NT2/D1 (cell line): Measurements from ENCODE around the gene USF1.
"Not testable (repeated sequence)": the region's sequence is repeated elsewhere in the genome, so short reads cannot be mapped to it uniquely, and the experiment has no call there.

Experiments used
- DNase-seq: peaks from one replicate; pipeline ENCODE4 v3.0.0-alpha.2; 2011; ENCODE audit warnings: low read depth, low spot score
- H3K27me3 ChIP-seq: 2 replicates; pipeline ENCODE4 v1.6.0; 2011; ENCODE audit warnings: mild to moderate bottlenecking; ENCODE audit not compliant: insufficient read length, insufficient read depth
- H3K36me3 ChIP-seq: 2 replicates; pipeline ENCODE4 v1.6.1; 2011; ENCODE audit warnings: mild to moderate bottlenecking, low read length, mixed read lengths; ENCODE audit not compliant: insufficient read depth, insufficient read length
- H3K4me1 ChIP-seq: 2 replicates; pipeline ENCODE4 v1.5.1; 2011; ENCODE audit not compliant: insufficient read depth, insufficient read length
- H3K4me3 ChIP-seq: 2 replicates; pipeline ENCODE4 v1.5.1; 2011; ENCODE audit warnings: low read depth; ENCODE audit not compliant: insufficient read length
- H3K9ac ChIP-seq: 2 replicates; pipeline ENCODE4 v1.6.0; 2011; ENCODE audit warnings: low read depth; ENCODE audit not compliant: insufficient read length
- H3K9me3 ChIP-seq: 2 replicates; pipeline ENCODE4 v1.5.1; 2011; ENCODE audit warnings: mild to moderate bottlenecking, low read length; ENCODE audit not compliant: insufficient read depth
- SUZ12 ChIP-seq: IDR thresholded peaks from 2 replicates; pipeline ENCODE4 v1.6.1; 2011; ENCODE audit not compliant: insufficient read length, insufficient read depth; ENCODE audit errors: extremely low read depth
- YY1 ChIP-seq: IDR thresholded peaks from 2 replicates; pipeline ENCODE4 v1.6.1; 2011; ENCODE audit not compliant: insufficient read length, insufficient read depth
- ZNF274 ChIP-seq: IDR thresholded peaks from 2 replicates; pipeline ENCODE4 v1.6.1; 2011; ENCODE audit warnings: mild to moderate bottlenecking, low read depth, low read length

USF1 gene

GRCh38 chr1:161068306-161069234, 22.8 kb upstream of the USF1 start:
- Histone ChIP-seq H3K36me3 (no peaks in the 10 kb centered on the region), H3K4me1 (peaks cover 4% of the 10 kb centered on the region), H3K9ac (no peak overlapping the region), H3K9me3 (peaks cover 8% of the 10 kb centered on the region; the same call in 1 of the 2 replicates), H3K4me3 (no peak overlapping the region), H3K27me3 (no peaks in the 10 kb centered on the region)
- TF ChIP-seq YY1, result no peak
- no peak for TF ChIP-seq ZNF274
- TF ChIP-seq SUZ12, result no peak
- no peak for DNase-seq

GRCh38 chr1:161066694-161067093, 20.9 kb upstream of the USF1 start:
- no peak overlapping the region for H3K4me3 ChIP-seq
- H3K4me1 ChIP-seq, result peaks cover 3% of the 10 kb centered on the region
- H3K27me3 ChIP-seq, result no peaks in the 10 kb centered on the region
- TF ChIP-seq SUZ12, result no peak
- no peak for TF ChIP-seq YY1
- TF ChIP-seq ZNF274, result no peak
- H3K36me3 ChIP-seq, result no peaks in the 10 kb centered on the region
- H3K9ac ChIP-seq, result no peak overlapping the region
- DNase-seq, result no peak
- peaks cover 8% of the 10 kb centered on the region; the same call in 1 of the 2 replicates for H3K9me3 ChIP-seq

GRCh38 chr1:161065681-161066080, 19.9 kb upstream of the USF1 start:
- not testable (repeated sequence) for H3K4me3 ChIP-seq, H3K4me1 ChIP-seq, H3K27me3 ChIP-seq, DNase-seq, H3K9me3 ChIP-seq, H3K9ac ChIP-seq, H3K36me3 ChIP-seq

GRCh38 chr1:161063936-161064335, 18.2 kb upstream of the USF1 start:
- not testable (repeated sequence) for H3K27me3 ChIP-seq, H3K9me3 ChIP-seq, H3K9ac ChIP-seq, H3K4me1 ChIP-seq, DNase-seq, H3K36me3 ChIP-seq, H3K4me3 ChIP-seq

GRCh38 chr1:161061419-161061818, 15.6 kb upstream of the USF1 start:
- Histone ChIP-seq H3K4me3 (no peak overlapping the region), H3K4me1 (no peaks in the 10 kb centered on the region), H3K36me3 (no peaks in the 10 kb centered on the region), H3K9ac (no peak overlapping the region), H3K9me3 (no peaks in the 10 kb centered on the region), H3K27me3 (no peaks in the 10 kb centered on the region)
- DNase-seq, result no peak
- TF ChIP-seq SUZ12 (no peak), ZNF274 (no peak), YY1 (no peak)

- Histone ChIP-seq H3K4me3 (no peak overlapping the region), H3K27me3 (no peaks in the 10 kb centered on the region), H3K36me3 (no peaks in the 10 kb centered on the region), H3K9ac (no peak overlapping the region), H3K9me3 (no peaks in the 10 kb centered on the region), H3K4me1 (no peaks in the 10 kb centered on the region)
- DNase-seq, result no peak
- no peak for TF ChIP-seq YY1
- TF ChIP-seq ZNF274, result no peak
- no peak for TF ChIP-seq SUZ12
Observed at GRCh38 chr1:161059293-161059692, 13.5 kb upstream of the USF1 start.

- Histone ChIP-seq H3K4me3 (no peak overlapping the region), H3K27me3 (no peaks in the 10 kb centered on the region), H3K9ac (no peak overlapping the region), H3K9me3 (peaks cover 4% of the 10 kb centered on the region; the same call in 1 of the 2 replicates), H3K36me3 (no peaks in the 10 kb centered on the region), H3K4me1 (no peaks in the 10 kb centered on the region)
- no peak for DNase-seq
- TF ChIP-seq ZNF274 (no peak), YY1 (no peak), SUZ12 (no peak)
Observed at GRCh38 chr1:161054805-161055204, 9.0 kb upstream of the USF1 start.

GRCh38 chr1:161054232-161054631, 8.5 kb upstream of the USF1 start:
- H3K4me1 ChIP-seq, result no peaks in the 10 kb centered on the region
- H3K9ac ChIP-seq, result no peak overlapping the region
- TF ChIP-seq ZNF274, result no peak
- no peak for TF ChIP-seq YY1
- no peak for TF ChIP-seq SUZ12
- no peak for DNase-seq
- H3K27me3 ChIP-seq, result no peaks in the 10 kb centered on the region
- no peak overlapping the region for H3K4me3 ChIP-seq
- H3K9me3 ChIP-seq, result peaks cover 10% of the 10 kb centered on the region; the same call in 1 of the 2 replicates
- H3K36me3 ChIP-seq, result peaks cover 4% of the 10 kb centered on the region
